HUDEP-2 (cell line): ENCODE data around the gene IL5.

Experiments used
- DNase-seq, 76 experiments: peaks; one replicate each; lab custom pipeline; 2025; ENCODE audit not compliant: unreplicated experiment in 76 of 76; lab: John Stamatoyannopoulos, UW

IL5 gene

GRCh38 chr5:132500244-132500930 is 42.9 kb downstream of the IL5 start:
- DNase-seq = no peak

GRCh38 chr5:132499440-132500243 is 43.7 kb downstream of the IL5 start:
- no peak for DNase-seq

GRCh38 chr5:132498686-132499271 is 44.5 kb downstream of the IL5 start:
- DNase-seq = no peak

GRCh38 chr5:132498152-132498551 is 45.2 kb downstream of the IL5 start:
- DNase-seq = no peak

GRCh38 chr5:132497488-132497997 is 45.8 kb downstream of the IL5 start:
- DNase-seq = no peak

- peak in 55 of 76 experiments; percentile 10 to 72 (median 48) for DNase-seq
Observed at GRCh38 chr5:132496631-132497487, 46.5 kb downstream of the IL5 start.

- DNase-seq = peak in 73 of 76 experiments; percentile 49 to 92 (median 77)
Observed at GRCh38 chr5:132496191-132496630, 47.1 kb downstream of the IL5 start.

- DNase-seq = peak in 72 of 76 experiments; percentile 39 to 91 (median 80)
Observed at GRCh38 chr5:132495667-132496190, 47.6 kb downstream of the IL5 start.

GRCh38 chr5:132493821-132494220 is 49.5 kb downstream of the IL5 start:
- DNase-seq = no peak

- no peak for DNase-seq
Observed at GRCh38 chr5:132493241-132493640, 50.1 kb downstream of the IL5 start.

GRCh38 chr5:132492386-132493125 is 50.8 kb downstream of the IL5 start:
- DNase-seq = no peak
